A673 (cell line): ENCODE results near the gene TSPO. TPM values are rescaled to one million over a fixed set of nuclear protein-coding genes. Genes with fewer than 3 reads are reported as not detected.

ENCODE experiments used
- BruUV-seq: library from RNA; stranded (reverse); fragments of 400-500 nt; replicated peaks from 2 replicates; lab custom pipeline; 2021; lab: Mats Ljungman, UMichigan
- CTCF ChIA-PET: fragments of 300-600 bp; sonication (Branson Sonifier 250); formaldehyde crosslinking; loops from one replicate; lab custom pipeline; 2022; ENCODE audit warnings: antibody characterized with exemption; lab: Charles Lee
- POLR2A ChIA-PET: fragments of 300-600 bp; sonication (Branson Sonifier 250); formaldehyde crosslinking; loops from one replicate; lab custom pipeline; 2022; ENCODE audit warnings: antibody characterized with exemption; ENCODE audit not compliant: low non-redundant PET; lab: Charles Lee
- DNase-seq: peaks from one replicate; pipeline ENCODE4 v3.0.0-alpha.2; 2015; ENCODE audit warnings: low spot score
- H3K27ac ChIP-seq: fragments of 200-600 bp; sonication (generic); 2 replicates; pipeline ENCODE4 v1.5.1; 2016; ENCODE audit warnings: mixed run types, low read depth, mild to moderate bottlenecking, mixed read lengths, antibody characterized with exemption, low read length; ENCODE audit not compliant: poor library complexity, severe bottlenecking
- H3K27me3 ChIP-seq: fragments of 200-600 bp; sonication (generic); replicated peaks from 2 replicates; pipeline ENCODE4 v1.6.1; 2017; ENCODE audit warnings: mixed run types, low read depth, mild to moderate bottlenecking, mixed read lengths, antibody characterized with exemption, low read length; ENCODE audit not compliant: insufficient read depth, poor library complexity
- H3K36me3 ChIP-seq: fragments of 200-600 bp; sonication (generic); 2 replicates; pipeline ENCODE4 v1.6.1; 2016; ENCODE audit warnings: mixed run types, mild to moderate bottlenecking, mixed read lengths, antibody characterized with exemption, low read length; ENCODE audit not compliant: insufficient read depth, poor library complexity, severe bottlenecking
- H3K4me1 ChIP-seq: fragments of 200-600 bp; sonication (generic); 2 replicates; pipeline ENCODE4 v1.6.1; 2017; ENCODE audit warnings: mixed run types, mild to moderate bottlenecking, mixed read lengths, antibody characterized with exemption, low read length; ENCODE audit not compliant: insufficient read depth, poor library complexity, severe bottlenecking
- H3K4me3 ChIP-seq: fragments of 200-600 bp; sonication (generic); 2 replicates; pipeline ENCODE4 v1.5.1; 2016; ENCODE audit warnings: low read depth, mixed run types, mild to moderate bottlenecking, mixed read lengths, low read length; ENCODE audit not compliant: poor library complexity, severe bottlenecking
- H3K9me3 ChIP-seq: fragments of 200-600 bp; sonication (generic); 2 replicates; pipeline ENCODE4 v1.6.1; 2016; ENCODE audit warnings: mixed run types, low read depth, mild to moderate bottlenecking, mixed read lengths, antibody characterized with exemption, low read length; ENCODE audit not compliant: poor library complexity, severe bottlenecking
- EZH2 ChIP-seq: fragments of 200-600 bp; sonication (generic); IDR thresholded peaks from 2 replicates; pipeline ENCODE4 v1.6.1; 2017; ENCODE audit warnings: borderline replicate concordance, low read depth, mild to moderate bottlenecking, mixed read lengths, antibody characterized with exemption, low read length; ENCODE audit not compliant: poor library complexity, severe bottlenecking
- intact Hi-C: fragments of 100-400 bp; cut with micrococcal nuclease; formaldehyde crosslinking; loops from one replicate; pipeline ENCODE4 v1.10.0; 2022; ENCODE audit not compliant: unreplicated experiment
- total RNA-seq: library from RNA; stranded (reverse); gene quantifications from 2 replicates; pipeline ENCODE4 v1.2.3, GENCODE V29; 2021
- TF ChIP-seq, protein P1 (sequence below): fragments of 300-800, 200-600 bp; sonication (generic); conservative IDR thresholded peaks from 2 replicates; pipeline ENCODE4 v1.5.1; 2017; ENCODE audit warnings: low read depth, mild to moderate bottlenecking, antibody characterized with exemption, low read length, moderate library complexity, mixed read lengths

TSPO gene
- total RNA-seq, 1 experiment from 2014 or later: 105 TPM

DNA sequence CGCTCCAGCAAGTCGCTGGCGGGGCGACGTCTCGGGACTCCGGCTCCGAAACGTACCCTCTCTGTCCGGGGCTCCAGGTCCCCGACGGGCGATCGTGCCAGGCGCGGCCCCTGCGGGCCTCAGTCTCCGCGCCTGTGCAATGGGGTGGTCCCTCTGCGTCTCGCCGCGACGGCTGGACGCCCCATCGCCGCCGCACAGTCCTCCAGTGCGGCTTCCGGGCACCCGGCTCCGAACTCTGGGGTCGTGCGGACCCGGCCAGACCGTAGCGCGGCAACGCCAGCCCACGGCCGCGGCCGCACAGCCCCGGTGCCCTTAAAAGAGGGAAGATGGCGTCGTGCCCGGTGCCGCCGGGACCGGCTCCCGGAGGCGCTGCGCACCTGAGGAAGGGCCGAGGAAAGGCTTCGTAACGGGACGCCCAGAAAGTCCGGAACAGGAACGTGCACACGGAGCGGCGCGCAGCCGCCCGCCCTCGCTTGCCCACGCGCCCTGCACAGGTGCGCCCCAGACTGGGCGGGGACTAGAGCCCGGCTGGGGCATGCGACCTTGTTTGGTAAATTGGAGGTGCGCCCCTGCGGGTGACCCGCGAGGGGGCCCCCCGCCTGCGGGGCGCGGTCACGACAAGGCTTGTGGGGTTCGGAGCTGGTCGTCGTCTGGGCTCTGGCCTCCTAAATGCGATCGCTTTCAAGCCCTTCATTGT is 40.3 kb upstream of the TSPO start:
- Histone ChIP-seq H3K4me1 (peaks cover 11% of the 10 kb centered on the region), H3K27ac (no peak overlapping the region), H3K4me3 (peak overlapping the region; percentile 57), H3K36me3 (no peaks in the 10 kb centered on the region), H3K27me3 (peaks cover 7% of the 10 kb centered on the region), H3K9me3 (no peaks in the 10 kb centered on the region)
- TF ChIP-seq EZH2: no peak
- TF ChIP-seq, protein P1, sequence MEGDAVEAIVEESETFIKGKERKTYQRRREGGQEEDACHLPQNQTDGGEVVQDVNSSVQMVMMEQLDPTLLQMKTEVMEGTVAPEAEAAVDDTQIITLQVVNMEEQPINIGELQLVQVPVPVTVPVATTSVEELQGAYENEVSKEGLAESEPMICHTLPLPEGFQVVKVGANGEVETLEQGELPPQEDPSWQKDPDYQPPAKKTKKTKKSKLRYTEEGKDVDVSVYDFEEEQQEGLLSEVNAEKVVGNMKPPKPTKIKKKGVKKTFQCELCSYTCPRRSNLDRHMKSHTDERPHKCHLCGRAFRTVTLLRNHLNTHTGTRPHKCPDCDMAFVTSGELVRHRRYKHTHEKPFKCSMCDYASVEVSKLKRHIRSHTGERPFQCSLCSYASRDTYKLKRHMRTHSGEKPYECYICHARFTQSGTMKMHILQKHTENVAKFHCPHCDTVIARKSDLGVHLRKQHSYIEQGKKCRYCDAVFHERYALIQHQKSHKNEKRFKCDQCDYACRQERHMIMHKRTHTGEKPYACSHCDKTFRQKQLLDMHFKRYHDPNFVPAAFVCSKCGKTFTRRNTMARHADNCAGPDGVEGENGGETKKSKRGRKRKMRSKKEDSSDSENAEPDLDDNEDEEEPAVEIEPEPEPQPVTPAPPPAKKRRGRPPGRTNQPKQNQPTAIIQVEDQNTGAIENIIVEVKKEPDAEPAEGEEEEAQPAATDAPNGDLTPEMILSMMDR: no peak
- BruUV-seq: no TSS peak
- intact Hi-C loops: no loop called here
- POLR2A ChIA-PET: no interaction called here
- CTCF ChIA-PET: no interaction called here
- no peak for DNase-seq

DNA sequence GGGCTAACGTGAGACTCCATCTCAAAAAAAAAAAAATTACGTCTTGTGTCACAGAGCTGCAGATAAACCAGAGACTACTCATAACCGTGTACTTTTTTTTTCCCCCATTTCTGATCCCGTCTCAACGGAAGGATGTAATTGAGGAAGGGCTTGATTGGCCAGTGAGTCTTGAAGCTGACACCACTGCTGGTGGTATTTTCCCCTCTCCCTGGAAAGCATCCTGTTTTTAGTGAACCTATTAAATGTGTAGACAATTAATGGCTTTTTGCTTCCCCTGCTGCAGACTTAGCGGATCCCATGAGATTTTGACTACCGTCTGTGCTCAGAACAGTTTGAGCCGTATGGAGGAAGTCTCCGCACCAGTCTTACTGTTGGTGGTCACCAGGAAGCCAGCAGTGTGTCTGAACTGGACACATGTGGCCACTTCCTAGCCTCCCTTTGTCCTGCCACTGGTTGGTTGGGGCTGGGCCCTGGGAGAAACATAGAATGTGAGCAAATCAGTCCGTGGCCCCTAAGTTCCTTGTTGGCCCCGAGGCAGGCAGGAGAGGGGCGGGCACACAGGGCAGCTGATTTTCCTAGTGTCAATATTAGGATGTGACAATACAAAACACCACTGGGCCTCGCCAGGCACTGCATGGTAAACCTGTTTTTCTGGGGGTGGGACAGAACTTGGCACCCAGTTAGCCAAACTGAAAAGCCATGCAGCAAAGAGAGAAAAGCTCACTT is 37.7 kb upstream of the TSPO start:
- intact Hi-C loops: no loop called here
- H3K27me3 ChIP-seq: peaks cover 7% of the 10 kb centered on the region
- POLR2A ChIA-PET: interaction anchor here (0.6 to 0.7 kb wide), 3 partner anchors 333 to 603 kb away, joined by 3 to 10 read pairs (median 7); no protein-coding TSS in a partner anchor
- TF ChIP-seq, protein P1: no peak
- TF ChIP-seq EZH2: no peak
- peak overlapping the region; percentile 17 for H3K27ac ChIP-seq
- BruUV-seq: no TSS peak
- CTCF ChIA-PET: interaction anchor here (0.6 to 0.7 kb wide), 2 partner anchors 21 to 29 kb away, joined by 4 read pairs; no protein-coding TSS in a partner anchor
- DNase-seq: peak; percentile 83
- H3K36me3 ChIP-seq: no peaks in the 10 kb centered on the region
- no peaks in the 10 kb centered on the region for H3K9me3 ChIP-seq
- no peak overlapping the region for H3K4me3 ChIP-seq
- peaks cover 11% of the 10 kb centered on the region for H3K4me1 ChIP-seq

DNA sequence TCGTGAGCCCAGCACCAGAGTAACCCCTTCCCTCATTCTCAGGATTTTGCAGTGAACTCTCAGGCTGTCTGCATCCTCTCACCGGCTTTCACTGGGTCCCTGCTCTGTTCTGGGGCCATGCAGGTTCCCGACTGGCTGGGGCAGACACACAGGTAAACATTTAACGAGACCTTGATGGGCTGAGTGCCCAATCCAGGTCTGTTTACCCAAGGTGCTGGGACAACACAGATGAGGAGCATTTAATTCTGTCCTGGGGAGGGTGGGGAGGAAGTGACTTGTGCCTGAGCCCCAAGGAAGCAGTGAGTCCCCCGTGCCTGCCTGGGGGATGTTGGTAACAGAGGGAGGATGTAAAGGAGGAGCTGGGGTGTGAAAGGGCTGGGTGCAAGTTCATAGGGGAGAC is 36.4 kb upstream of the TSPO start:
- Histone ChIP-seq H3K4me1 (peaks cover 11% of the 10 kb centered on the region), H3K36me3 (no peaks in the 10 kb centered on the region), H3K9me3 (no peaks in the 10 kb centered on the region), H3K27ac (no peak overlapping the region), H3K27me3 (peaks cover 6% of the 10 kb centered on the region), H3K4me3 (no peak overlapping the region)
- no TSS peak for BruUV-seq
- DNase-seq: no peak
- intact Hi-C loops: no loop called here
- TF ChIP-seq, protein P1: no peak
- ChIA-PET CTCF (no interaction called here), POLR2A (no interaction called here)
